ENCODE data around the gene PTPRJ. TPM values are rescaled to one million over a fixed set of nuclear protein-coding genes. Genes with fewer than 3 reads are reported as not detected.
"Not testable (repeated sequence)": the region's sequence is repeated elsewhere in the genome, so short reads cannot be mapped to it uniquely, and the experiment has no call there.

PTPRJ gene
- total and polyA plus RNA-seq, 8 donors: 12.6 to 63.5 (median 16.6) TPM

GRCh38 chr11:47946682-47947559 lies 33.4 kb upstream of the PTPRJ start:
- Histone ChIP-seq H3K27ac (peak overlapping the region; percentile 37 to 68), H3K4me3 (no peak overlapping the region), H3K27me3 (no peaks in the 10 kb centered on the region), H3K36me3 (no peaks in the 10 kb centered on the region), H3K9me3 (no peaks in the 10 kb centered on the region), H3K4me1 (peaks cover 9 to 60% of the 10 kb centered on the region in 2 donors)
- TF ChIP-seq CTCF (IDR thresholded peaks at IDR 0.05): no peak
- ATAC-seq: peak; percentile 93
- intact Hi-C loops (cut with DNase I): no loop called here
- DNase-seq: peak in 3 of 4 donors; percentile 47 to 87 (median 87)

GRCh38 chr11:47948137-47948536 lies 32.2 kb upstream of the PTPRJ start:
- intact Hi-C loops (cut with DNase I): no loop called here
- no peaks in the 10 kb centered on the region for H3K36me3 ChIP-seq

GRCh38 chr11:47949001-47949675 lies 31.2 kb upstream of the PTPRJ start:
- DNase-seq; H3K27me3 ChIP-seq; H3K4me3 ChIP-seq; ATAC-seq; intact Hi-C loops (cut with DNase I); H3K9me3 ChIP-seq; H3K36me3 ChIP-seq: not testable (repeated sequence)
- Histone ChIP-seq H3K27ac (peak overlapping the region in 1 of 2 donors; percentile 18), H3K4me1 (peaks cover 9 to 52% of the 10 kb centered on the region in 2 donors)

More at GRCh38 chr11:47948137-47948536, 32.2 kb upstream of the PTPRJ start:
- Histone ChIP-seq H3K9me3 (no peaks in the 10 kb centered on the region), H3K4me3 (no peak overlapping the region), H3K27ac (peak overlapping the region in 1 of 2 donors; percentile 68), H3K27me3 (no peaks in the 10 kb centered on the region), H3K4me1 (peaks cover 9 to 52% of the 10 kb centered on the region in 2 donors)
- no peak for ATAC-seq
- TF ChIP-seq CTCF (IDR thresholded peaks at IDR 0.05): no peak
- no peak for DNase-seq

GRCh38 chr11:47950396-47950795 lies 30.0 kb upstream of the PTPRJ start:
- ATAC-seq: no peak
- H3K4me3 ChIP-seq: no peak overlapping the region

GRCh38 chr11:47951504-47951903 lies 28.9 kb upstream of the PTPRJ start:
- DNase-seq: not testable (repeated sequence)

More at GRCh38 chr11:47950396-47950795, 30.0 kb upstream of the PTPRJ start:
- Histone ChIP-seq H3K9me3 (no peaks in the 10 kb centered on the region), H3K4me1 (peaks cover 9 to 54% of the 10 kb centered on the region in 2 donors), H3K27ac (peak overlapping the region in 1 of 2 donors; percentile 50), H3K27me3 (no peaks in the 10 kb centered on the region), H3K36me3 (no peaks in the 10 kb centered on the region)
- intact Hi-C loops (cut with DNase I): no loop called here
- DNase-seq: no peak
- TF ChIP-seq CTCF (IDR thresholded peaks at IDR 0.05): no peak

More at GRCh38 chr11:47951504-47951903, 28.9 kb upstream of the PTPRJ start:
- H3K4me1 ChIP-seq: peaks cover 6 to 49% of the 10 kb centered on the region in 2 donors
- ATAC-seq; H3K36me3 ChIP-seq; H3K4me3 ChIP-seq; H3K9me3 ChIP-seq; intact Hi-C loops (cut with DNase I); H3K27me3 ChIP-seq: not testable (repeated sequence)
- H3K27ac ChIP-seq: peak overlapping the region in 1 of 2 donors; percentile 50
